Measurements from ENCODE around the gene MFN2.

GRCh38 chr1:12037486-12038355 is 57.5 kb downstream of the MFN2 start:
- TF ChIP-seq, protein P1, sequence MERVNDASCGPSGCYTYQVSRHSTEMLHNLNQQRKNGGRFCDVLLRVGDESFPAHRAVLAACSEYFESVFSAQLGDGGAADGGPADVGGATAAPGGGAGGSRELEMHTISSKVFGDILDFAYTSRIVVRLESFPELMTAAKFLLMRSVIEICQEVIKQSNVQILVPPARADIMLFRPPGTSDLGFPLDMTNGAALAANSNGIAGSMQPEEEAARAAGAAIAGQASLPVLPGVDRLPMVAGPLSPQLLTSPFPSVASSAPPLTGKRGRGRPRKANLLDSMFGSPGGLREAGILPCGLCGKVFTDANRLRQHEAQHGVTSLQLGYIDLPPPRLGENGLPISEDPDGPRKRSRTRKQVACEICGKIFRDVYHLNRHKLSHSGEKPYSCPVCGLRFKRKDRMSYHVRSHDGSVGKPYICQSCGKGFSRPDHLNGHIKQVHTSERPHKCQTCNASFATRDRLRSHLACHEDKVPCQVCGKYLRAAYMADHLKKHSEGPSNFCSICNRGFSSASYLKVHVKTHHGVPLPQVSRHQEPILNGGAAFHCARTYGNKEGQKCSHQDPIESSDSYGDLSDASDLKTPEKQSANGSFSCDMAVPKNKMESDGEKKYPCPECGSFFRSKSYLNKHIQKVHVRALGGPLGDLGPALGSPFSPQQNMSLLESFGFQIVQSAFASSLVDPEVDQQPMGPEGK (tag by site-specific recombination; IDR thresholded peaks at IDR 0.05) = no peak
- TF ChIP-seq CTCF (tag by site-specific recombination; IDR thresholded peaks at IDR 0.05) (no peak), SCRT1 (tag by site-specific recombination; IDR thresholded peaks at IDR 0.05; ENCODE audit: borderline replicate concordance) (no peak)
